Fibroblast of pulmonary artery (primary cell): ENCODE measurements around the gene BLM.

ENCODE experiments used
- DNase-seq: peaks from one replicate; pipeline ENCODE4 v3.0.0-alpha.2; 2010; ENCODE audit warnings: low read depth
- H3K4me3 ChIP-seq: replicated peaks from 2 replicates; pipeline ENCODE4 v1.5.1; 2011; ENCODE audit warnings: low read depth, mild to moderate bottlenecking, control low read depth, low read length, moderate library complexity
- CTCF ChIP-seq: IDR thresholded peaks from 2 replicates; pipeline ENCODE4 v1.5.1; 2011; ENCODE audit warnings: mild to moderate bottlenecking, control low read depth, low read length, inconsistent platforms; ENCODE audit errors: missing control alignments

Gene BLM

GRCh38 chr15:90751300-90751825, 34.2 kb downstream of the BLM start:
- TF ChIP-seq CTCF, result no peak
- DNase-seq, result no peak
- no peak overlapping the region for H3K4me3 ChIP-seq

- no peak for DNase-seq
- no peak for TF ChIP-seq CTCF
- no peak overlapping the region for H3K4me3 ChIP-seq
Measured at GRCh38 chr15:90756916-90757315, 39.8 kb downstream of the BLM start.

GRCh38 chr15:90757461-90757860, 40.3 kb downstream of the BLM start:
- TF ChIP-seq CTCF, result no peak
- no peak overlapping the region for H3K4me3 ChIP-seq
- no peak for DNase-seq

GRCh38 chr15:90760661-90761232, 43.6 kb downstream of the BLM start:
- no peak for DNase-seq
- no peak overlapping the region for H3K4me3 ChIP-seq
- no peak for TF ChIP-seq CTCF

GRCh38 chr15:90761629-90762028, 44.5 kb downstream of the BLM start:
- H3K4me3 ChIP-seq, result no peak overlapping the region
- TF ChIP-seq CTCF, result no peak
- no peak for DNase-seq

GRCh38 chr15:90762109-90762508, 45.0 kb downstream of the BLM start:
- peak; percentile 44 for DNase-seq
- no peak for TF ChIP-seq CTCF
- H3K4me3 ChIP-seq, result no peak overlapping the region
